GM21576 (cell line): ENCODE data around the gene CCSAP.
A peak's percentile ranks its signal among the peaks of the same experiment; 100 is the strongest.
"Not testable (repeated sequence)": the region's sequence is repeated elsewhere in the genome, so short reads cannot be mapped to it uniquely, and the experiment has no call there.

Experiments used
- ATAC-seq: cut with Tn5 transposase; IDR thresholded peaks from one replicate; pipeline ENCODE4 v1.9.1; 2021; ENCODE audit warnings: mild to moderate bottlenecking, moderate library complexity; ENCODE audit not compliant: unreplicated experiment

Gene CCSAP

DNA sequence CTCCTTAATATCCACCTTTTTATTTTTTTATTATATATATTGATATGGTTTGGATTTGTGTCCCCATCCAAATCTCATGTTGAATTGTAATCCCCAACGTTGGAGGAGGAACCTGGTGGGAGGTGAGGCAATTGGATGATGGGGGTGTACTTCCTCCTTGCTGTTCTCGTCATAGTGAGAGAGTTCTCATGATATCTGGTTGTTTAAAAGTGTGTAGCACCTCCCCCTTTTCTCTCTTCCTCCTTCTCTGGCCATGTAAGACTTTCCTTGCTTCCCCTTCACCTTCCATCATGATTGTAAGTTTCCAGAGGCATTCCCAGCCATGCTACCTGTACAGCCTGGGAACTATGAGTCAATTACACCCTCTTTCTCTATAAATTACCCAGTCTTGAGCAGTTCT is 22.7 kb upstream of the CCSAP start:
- no peak for ATAC-seq

DNA sequence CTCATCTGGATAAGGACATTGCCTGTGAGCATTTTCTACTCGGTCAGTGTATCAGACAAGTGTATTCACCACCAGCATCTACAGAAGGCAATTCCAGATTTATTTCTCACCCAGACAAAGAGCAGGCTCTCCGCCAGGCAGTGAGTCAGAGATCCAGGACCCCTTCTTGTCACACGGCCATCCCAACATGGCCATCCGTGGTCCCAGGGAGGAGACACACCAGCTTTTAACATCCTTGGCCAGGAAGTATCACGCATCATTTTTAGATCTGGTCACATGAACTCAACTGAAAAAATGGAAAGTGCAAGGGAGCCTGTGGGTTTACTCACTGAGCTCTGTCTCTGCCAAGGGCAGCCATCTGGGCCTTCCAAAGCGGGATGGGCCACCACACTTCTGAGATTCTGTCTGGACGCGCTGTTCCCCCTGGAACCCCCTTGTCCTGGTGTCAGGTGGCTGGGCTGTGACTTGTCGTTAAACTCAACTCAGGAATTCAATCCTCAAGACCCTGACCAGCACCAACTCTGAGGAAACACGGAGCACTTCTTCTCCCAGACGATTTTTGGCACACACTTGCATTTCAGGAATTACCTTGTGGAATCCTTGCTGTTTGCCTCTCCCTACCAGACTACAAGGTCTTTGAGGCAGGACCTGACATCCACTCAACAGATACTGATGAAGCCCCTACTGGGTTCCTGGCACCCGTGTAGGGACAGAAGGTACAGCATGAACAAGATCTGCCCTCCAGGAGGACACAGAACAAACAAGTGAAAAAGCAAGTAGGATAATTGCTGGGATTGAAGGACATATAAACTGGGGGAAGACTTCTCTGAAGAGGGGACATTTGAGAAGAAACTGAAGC is 21.6 kb upstream of the CCSAP start:
- ATAC-seq: no peak

DNA sequence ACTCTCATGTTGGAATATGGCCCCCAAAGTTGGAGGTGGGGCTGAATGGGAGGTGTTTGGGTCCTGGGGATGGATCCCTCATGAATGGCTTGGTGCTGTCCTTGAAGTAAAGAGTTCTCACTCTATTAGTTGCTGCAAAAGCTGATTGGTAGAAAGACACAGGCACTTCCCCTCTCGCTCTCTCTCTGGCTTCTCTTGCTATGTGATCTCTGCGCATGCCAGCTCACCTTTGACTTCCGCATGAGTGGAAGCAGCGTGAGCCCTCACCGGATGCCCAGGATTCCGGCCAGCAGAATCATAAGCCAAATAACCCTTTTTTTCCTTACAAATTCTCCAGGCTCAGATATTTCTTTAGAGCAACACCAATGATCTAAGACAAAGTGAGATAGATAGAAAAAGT is 20.9 kb upstream of the CCSAP start:
- no peak for ATAC-seq

DNA sequence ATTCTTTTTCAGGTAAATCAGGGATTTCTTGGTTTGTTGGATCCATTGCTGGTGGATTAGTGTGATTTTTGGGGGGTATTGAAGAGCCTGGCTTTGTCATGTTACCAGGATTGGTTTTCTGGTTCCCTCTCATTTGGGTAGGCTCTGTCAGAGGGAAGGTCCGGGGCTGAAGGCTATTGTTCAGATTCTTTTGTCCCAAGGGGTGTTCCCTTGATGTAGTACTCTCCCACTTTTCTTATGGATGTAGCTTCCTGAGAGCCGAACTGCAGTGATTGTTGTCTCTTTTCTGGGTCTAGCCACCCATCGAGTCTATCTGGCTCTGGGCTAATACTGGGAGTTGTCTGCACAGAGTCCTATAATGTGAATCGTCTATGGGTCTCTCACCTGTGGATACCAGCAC is 17.6 kb upstream of the CCSAP start:
- no peak for ATAC-seq

DNA sequence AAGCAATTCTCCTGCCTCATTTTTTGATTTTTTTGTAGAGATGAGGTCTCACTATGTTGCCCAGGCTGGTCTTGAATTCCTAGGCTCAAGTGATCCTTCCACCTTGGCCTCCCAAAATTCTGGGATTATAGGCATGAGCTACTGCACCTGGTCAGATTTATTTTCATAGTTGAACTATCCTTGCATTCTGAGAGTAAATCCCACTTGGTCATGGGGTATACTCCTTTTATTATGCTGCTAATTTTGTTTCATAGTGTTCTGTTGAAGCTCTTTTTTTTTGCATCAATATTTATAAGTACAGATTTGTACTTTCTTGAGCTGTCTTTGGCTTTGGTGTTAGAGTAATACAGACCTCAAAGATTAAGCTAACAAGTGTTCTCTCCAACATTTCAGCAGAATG is 12.8 kb upstream of the CCSAP start:
- no peak for ATAC-seq

DNA sequence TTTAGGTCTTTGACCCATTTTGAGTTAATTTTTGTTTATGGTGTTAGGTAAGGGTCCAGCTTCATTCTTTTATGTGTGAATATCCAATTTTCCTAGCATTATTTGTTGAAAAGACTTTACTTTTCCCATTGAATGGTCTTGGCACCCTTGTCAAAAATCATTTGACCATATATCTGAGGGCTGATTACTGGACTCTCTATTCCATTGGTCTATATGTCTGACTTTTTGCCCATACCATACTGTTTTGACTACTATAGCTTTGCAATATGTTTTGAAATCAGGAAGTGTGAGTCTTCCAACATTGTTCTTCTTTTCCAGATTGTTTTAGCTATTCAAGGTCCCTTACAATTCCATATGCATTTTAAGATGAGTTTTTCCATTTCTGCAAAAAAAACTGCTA is 11.4 kb upstream of the CCSAP start:
- ATAC-seq: no peak

DNA sequence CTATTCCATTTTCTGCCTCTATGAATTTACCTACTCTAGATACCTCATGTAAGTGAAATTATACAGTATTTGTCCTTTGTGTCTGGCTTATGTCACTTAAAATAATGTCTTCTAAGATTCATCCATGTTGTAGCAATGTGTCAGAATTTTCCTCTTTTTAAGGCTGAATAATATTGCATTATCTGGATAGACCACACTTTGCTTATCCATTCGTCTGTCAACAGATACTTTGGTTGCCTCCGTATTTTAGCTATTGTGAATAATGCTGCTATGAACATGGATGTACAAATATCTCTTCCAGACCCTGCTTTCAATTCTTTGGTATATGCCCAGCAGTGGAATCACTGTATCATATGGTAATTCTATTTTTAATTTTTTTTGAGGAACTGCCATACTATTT is 10.1 kb upstream of the CCSAP start:
- ATAC-seq: no peak

DNA sequence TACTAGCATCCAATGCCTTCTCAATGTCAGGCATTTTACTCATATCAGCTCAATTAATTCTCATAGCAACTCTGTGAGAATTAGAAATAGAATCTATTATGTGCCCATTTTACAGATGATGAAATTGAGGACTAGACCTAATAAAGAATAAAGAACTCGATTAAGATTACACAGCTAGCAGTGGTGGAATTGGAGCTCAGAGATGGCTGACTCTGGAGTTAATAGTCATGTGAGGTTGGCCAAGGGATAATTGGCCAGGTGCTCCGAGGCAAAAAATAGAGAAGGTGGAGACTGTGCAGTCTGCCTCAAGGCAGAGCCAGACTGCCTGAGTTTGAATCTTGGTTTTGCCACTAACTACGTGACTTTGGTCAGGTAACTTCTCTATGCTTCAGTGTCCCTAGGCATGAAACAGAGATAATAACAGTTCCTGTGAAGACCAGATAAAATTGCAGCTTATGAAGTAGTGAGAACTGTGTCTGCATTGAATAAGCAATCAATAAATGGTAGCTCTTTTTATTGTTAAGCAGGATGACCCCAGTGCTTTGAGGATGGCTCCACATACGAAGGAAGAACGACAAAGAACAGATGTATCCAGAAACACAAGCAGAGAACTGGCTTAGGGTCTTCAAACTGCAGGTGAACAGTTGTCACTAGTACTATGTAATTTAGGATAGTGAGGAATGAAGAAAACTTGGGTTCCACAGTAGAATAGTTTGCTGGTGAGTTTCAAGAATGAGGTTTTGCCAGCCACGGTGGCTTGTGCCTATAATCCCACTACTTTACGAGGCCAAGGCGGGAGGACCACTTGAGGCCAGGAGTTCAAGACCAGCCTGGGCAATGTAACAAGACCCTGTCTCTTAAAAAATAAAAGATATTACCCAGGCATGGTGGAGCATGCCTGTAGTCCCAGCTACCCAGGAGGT is 6.9 kb upstream of the CCSAP start:
- ATAC-seq: no peak

DNA sequence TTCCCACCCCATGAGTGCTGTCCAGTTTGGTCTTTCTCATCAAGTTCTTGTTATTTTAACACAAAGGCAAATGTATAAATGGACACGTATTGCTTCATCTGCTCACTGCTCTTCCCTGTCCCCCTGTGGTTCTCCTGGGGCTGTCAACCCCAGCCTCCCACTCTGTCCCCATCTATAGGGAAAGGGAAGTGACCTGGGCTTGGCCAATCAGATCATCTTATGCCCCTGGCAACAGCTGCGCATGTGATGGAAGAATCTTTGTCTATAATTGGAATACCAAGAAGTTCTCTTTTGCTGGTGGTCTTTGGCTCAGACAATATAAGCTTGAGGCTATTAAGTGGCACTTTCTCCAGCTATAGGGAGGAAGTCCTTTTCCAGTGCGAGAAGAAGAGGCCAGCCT is 4.7 kb upstream of the CCSAP start:
- no peak for ATAC-seq

DNA sequence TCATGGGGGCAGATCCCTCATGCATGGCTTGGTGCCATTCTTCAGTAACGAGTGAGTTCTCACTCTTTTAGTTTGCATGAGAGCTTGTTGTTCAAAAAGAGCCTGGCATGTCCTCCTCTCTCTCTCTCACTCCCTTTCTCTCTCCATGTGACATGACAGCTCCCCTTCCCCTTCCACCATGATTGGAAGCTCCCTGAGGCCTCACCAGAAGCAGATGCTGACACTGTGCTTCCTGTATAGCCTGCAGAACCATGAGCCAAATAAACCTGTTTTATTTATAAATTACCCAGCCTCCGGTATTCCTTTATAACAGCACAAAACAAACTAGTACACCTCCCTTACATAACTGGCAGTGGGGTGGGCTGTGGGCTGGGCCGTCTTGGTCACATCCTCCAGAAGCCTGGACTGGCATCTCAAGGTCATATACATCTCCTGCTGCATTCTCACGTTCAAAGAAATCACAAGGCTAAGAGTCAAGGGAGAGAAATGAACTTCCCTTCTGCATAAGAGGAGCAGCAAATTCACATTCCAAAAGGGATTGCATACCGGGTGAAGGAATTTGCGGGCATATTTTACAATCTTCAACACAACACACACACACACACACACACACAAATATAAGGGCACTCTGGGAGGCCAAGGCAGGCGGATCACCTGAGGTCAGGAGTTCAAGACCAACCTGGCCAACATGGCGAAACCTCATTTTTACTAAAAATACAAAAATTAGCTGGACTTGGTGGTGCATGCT is 2.3 kb upstream of the CCSAP start:
- ATAC-seq: no peak

DNA sequence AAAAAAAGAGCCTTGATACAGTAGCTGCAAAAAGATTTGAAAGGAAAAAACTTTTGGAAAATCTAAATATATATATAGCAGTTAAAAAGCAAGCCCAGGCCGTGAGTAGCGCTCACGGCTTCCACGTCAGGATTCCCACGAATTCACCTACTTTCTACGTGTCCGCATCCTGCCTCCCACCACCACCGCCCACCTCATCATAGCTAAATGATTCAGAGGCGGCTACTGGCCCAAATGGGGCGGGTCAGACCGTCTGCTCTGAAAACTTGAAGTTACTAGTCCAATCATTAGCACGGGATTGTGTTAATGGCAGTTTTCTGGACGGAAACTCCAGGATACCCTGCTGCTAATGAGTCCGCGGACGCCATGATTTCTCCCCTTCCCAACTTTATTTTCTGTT is 1.3 kb upstream of the CCSAP start:
- no peak for ATAC-seq

DNA sequence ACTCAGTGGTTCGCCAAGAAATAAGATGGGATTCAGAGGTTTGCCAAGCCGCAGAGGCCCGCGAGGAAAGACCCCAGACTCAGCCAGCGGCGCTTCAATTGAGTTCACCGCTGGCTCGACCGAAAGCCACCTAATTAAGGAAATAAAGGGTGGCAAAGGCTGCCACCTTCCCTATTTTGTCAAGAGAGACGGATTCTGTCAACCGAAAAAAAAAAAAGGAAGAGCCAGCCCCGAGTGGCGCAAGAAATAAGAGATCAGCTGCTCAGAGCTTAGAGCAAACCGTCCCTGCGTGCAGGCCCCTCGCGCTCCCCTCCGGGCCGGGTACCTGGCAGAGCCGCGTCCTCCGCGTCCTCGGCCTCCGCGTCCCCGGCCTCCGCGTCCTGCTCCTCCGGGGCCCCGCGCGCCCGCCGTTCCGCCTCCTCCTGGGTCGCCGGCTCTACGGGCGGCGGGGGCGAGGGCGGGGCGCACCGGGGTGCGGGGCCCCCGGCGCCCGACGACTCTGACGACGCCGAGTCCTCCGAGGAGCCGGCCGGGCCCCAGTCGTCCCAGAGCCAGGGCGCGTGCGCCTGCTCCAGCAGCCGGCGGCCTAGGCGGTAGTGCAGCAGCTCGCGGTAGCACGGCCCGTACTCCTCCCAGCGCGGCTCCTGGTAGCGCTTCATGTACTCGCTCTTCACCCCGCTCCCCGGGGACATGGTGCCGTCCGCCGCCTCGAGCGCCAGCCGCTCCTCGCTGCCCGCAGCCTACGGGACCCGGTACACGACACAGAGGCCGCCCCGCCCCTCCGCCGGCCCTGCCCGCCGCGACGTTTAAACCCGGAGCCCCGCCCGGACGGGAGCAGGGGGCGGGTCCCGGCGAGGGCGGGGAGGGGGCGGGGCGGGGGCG is 832 bp downstream of the CCSAP start:
- ATAC-seq: peak; percentile 68

DNA sequence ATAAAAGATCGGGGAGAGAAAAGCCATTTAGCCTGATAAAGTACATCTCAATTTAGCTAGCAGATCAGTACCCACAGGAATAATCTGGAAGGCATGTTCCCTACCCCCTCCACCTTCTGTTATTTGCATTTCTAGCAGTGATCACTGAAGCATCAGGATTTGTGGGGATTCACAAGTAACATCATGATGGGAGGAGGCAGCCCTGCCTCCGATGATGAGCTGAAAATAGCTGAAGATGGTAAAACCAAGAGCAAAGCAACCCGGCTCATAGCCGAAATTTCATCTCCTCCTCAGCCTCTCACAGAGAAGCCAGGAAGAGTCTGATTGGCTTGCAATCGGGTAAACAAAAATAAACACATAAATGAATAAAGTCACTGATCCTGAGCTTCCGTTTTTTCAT is 2.4 kb downstream of the CCSAP start:
- ATAC-seq: no peak

DNA sequence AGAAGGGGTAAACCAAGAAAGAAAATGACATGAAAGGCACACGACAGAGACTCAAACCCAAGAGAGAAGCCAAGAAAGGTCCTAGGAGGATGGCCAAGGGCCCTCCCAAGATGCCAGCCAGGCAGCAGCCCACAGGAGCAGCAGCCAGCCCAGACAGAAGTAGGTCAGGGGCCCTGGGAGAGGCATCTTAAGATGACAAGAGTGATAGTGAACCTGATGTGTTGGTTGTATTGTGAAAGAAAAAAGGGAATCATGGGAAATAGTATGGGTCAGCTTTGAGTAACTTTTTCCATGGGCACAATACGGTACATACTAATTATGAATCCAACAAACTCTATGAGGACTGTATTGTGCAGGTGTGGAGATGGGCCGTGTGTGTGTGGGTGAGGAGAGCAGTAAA is 3.3 kb downstream of the CCSAP start:
- ATAC-seq: no peak

DNA sequence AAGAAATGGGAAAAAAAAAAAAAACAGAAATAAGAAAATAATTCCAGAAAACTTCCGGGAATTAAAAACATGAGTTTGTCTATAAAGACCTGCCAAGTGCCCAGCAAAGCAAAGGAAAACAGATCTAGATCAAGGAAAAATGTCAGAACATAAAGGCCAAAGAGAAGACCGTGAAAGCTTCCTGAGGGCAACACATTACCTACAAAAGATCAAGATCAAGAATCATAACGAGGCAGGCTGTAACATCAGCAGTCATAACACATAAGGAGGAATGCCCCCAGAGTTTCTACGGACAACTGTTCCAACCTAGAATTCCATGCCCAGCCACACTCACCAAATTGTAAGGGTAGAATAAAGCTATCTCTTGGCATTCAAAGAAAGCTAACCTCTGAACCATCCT is 3.8 kb downstream of the CCSAP start:
- ATAC-seq: no peak

DNA sequence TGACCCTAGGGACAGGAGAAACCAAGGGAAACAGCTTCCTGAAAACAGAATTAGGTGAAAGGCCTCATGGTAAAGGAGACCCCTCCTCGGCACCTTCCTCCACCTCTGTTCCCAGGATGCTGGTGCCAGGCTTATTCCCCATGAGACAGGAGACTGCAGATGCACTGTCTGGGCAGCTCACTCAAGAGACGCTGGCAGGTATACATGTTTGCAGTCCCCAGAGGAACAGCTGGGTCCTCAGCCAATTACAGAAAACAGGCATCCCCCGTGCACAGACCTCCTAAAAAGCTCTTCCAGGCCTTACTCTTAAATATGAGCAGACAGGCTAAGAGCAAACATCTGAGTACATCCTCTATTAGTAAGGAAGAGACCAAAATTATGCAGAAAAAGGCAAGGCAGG is 6.5 kb downstream of the CCSAP start:
- ATAC-seq: no peak

DNA sequence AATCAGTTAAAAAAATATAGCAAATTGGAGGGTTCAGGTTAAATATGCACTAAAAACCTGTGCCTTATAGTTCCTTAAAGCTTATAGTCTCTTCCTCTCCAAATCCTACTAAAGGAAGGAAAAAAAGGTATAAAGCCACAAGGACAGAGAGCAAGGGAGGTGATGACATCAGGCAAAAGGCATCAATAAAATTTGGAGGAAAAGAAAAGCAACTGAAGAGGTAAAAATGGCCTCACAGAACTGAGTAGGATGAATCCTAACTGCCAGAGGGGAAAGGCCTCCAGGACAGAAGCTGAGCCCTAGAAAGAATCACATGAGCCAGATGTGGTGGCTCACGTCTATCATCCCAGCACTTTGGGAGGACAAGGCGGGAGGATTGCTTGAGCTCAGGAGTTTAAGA is 8.1 kb downstream of the CCSAP start:
- no peak for ATAC-seq

DNA sequence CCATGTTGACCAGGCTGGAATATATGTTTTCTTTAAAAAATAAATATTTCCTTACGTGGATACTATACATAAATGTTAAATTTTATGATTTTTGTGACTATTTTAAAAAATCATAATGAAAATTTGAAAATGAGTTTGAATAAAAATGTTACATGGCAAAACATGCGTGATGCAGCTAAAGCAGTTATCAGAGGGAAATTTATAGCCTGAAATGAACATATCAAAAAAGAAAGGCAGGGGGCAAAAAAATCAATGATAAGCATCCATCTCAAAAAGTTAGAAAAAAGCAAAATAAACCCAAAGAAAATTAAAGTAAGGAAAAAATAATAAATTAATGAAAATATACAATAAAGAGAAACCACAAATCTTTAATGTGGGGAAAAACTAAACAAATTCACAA is 8.6 kb downstream of the CCSAP start:
- ATAC-seq: no peak

DNA sequence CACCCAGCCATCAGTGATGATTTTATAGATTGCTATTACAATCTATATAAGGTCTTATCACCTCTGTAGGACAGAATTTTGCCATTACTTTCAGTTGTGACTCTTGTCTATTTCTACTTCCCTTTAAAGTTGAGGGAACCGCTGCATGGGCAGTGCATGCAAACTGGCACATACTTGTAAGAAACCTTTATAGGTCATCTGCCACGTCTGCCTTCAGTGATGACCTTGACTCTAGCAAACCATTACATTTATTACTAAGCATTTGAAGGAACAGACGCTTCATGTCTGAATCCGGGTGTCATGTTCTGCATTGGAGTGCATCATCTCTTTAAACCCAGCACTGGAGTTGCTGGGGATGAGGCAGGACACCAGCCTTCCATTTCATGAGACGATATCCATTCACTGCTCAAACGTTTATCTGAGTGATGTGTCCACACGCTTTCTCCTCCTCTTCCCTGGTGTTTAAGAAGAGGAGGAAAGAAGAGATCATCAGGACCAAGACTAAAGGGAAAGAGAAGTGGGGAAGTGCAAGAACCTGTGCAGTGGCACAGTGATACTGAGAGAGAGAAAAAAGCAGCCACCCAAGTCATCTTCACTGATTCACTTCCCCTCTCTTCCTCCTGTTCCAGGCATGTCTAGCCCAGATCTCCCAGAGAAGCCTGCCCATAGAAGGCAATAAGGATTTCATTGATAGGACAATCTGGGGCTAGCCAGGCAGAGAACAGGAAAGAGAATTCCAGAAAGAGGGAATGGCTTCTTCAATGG is 14.1 kb downstream of the CCSAP start:
- no peak for ATAC-seq

DNA sequence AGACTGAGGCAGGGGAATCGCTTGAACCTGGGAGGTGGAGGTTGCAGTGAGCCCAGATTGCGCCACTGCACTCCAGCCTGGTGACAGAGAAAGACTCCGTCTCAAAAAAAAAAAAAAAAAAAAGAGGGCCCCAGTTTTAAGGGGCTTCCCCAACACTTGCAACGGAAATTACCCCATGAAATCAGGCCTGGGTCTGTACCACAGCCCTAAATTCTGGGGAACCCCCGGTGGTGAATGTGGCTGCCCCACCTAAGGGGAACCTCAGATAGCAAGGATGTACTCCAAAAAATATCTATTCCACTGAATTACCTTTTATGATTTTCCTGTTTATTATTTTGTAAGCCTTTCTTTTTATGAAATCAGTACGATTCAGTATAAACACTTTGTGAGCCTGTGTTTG is 15.1 kb downstream of the CCSAP start:
- not testable (repeated sequence) for ATAC-seq
